ENCODE measurements around the gene BAIAP2.
A peak's percentile ranks its signal among the peaks of the same experiment; 100 is the strongest.

The BAIAP2 gene

DNA sequence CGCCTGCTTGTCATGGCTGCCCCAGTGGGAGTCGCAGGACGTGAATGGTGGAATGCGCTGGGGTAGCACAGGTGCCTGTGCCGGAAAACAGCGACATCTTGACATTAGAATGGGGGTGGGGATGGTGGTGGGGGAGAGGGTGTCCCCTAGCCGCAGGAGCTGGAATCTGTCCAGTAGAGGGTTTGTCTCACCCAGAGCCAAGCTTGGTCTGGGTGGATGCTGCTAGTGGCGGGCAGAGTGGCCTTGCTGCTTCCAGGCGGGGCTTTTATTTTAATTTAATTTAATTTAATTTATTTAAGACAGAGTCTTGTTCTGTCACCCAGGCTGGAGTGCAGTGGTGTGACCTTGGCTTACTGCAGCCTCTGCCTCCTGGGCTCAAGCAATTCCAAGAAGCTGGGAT lies 7.7 kb downstream of the BAIAP2 start:
- TF ChIP-seq CREB1 (IDR thresholded peaks at IDR 0.05; ENCODE audit: low read depth) = no peak

DNA sequence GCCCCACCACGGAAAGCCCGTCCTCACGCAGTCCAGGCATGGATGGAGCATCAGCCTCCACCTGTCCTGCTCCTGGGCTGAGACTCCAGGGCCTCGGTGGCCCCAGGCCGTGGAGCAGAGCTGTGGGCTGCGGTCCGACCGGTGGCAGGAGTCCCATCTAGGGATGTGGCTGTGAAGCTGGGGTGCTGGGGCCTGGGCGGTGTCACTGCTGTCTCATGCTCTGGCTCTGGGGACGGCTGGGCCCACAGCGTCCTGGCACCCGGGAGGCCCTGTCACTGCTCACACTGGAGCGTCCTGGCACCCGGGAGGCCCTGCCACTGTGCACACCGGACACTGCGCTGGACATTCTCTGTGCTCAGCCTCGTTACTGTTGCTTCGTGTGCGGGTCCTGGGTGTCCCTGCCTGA lies 8.4 kb downstream of the BAIAP2 start:
- no peak for TF ChIP-seq FOXM1 (IDR thresholded peaks at IDR 0.05; ENCODE audit: borderline replicate concordance, low read depth)

DNA sequence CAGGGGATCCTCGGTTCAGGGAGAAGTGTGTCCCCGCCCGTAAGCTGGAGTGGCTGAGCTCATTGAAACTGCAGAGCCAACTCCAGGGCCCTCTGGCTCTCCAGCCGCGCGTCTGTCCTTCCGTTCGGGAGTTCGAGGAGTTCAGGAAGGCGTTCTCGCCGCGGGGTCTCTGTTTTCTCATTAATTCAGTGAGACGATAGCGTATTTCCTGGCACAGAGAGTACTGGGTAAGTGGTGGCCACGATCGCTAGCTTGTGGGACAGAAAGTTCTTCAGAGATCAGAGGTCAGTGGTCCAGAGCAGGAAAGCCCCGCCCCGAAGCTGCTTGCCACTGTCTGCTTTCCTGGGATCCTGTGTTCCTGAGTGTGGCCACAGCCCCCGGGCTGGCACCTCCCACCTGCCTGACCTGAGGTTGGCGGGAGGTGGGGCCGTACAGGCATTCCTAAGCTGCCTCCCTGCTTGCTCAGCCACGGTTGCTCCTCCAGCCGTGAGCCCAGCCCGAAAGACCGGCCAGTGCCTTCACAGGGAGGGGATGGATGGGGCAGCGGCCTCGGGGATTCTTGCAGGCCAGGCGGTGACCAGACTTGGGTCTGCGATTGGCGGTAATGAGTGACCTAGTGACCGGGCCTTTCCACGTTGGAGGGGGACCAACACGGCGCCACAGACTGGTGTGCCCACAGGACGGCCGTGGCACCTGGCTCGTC lies 8.9 kb downstream of the BAIAP2 start:
- TF ChIP-seq, protein P1, sequence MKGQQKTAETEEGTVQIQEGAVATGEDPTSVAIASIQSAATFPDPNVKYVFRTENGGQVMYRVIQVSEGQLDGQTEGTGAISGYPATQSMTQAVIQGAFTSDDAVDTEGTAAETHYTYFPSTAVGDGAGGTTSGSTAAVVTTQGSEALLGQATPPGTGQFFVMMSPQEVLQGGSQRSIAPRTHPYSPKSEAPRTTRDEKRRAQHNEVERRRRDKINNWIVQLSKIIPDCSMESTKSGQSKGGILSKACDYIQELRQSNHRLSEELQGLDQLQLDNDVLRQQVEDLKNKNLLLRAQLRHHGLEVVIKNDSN (IDR thresholded peaks at IDR 0.05) = peak; percentile 10; the same call in 1 of the 2 replicates
- peak; percentile 77; the same call in 1 of the 2 replicates for TF ChIP-seq TCF12 (IDR thresholded peaks at IDR 0.05; ENCODE audit: low read depth)
- no peak for TF ChIP-seq TAF1 (IDR thresholded peaks at IDR 0.05; ENCODE audit: low read depth)
- TF ChIP-seq NFIC (IDR thresholded peaks at IDR 0.05) = peak; percentile 10; the same call in 1 of the 2 replicates
- peak; percentile 75 for TF ChIP-seq EP300 (IDR thresholded peaks at IDR 0.05; ENCODE audit: borderline replicate concordance)
- peak; percentile 94 for TF ChIP-seq TEAD4 (IDR thresholded peaks at IDR 0.05)
- TF ChIP-seq YY1 (IDR thresholded peaks at IDR 0.05; ENCODE audit: low read depth) = no peak
- peak; percentile 12; the same call in 1 of the 2 replicates for TF ChIP-seq RAD21 (IDR thresholded peaks at IDR 0.05; ENCODE audit: low read depth)
- TF ChIP-seq, protein P2, sequence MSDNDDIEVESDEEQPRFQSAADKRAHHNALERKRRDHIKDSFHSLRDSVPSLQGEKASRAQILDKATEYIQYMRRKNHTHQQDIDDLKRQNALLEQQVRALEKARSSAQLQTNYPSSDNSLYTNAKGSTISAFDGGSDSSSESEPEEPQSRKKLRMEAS (IDR thresholded peaks at IDR 0.05) = peak; percentile 63
- no peak for TF ChIP-seq EGR1 (IDR thresholded peaks at IDR 0.05)
- TF ChIP-seq, protein P3, sequence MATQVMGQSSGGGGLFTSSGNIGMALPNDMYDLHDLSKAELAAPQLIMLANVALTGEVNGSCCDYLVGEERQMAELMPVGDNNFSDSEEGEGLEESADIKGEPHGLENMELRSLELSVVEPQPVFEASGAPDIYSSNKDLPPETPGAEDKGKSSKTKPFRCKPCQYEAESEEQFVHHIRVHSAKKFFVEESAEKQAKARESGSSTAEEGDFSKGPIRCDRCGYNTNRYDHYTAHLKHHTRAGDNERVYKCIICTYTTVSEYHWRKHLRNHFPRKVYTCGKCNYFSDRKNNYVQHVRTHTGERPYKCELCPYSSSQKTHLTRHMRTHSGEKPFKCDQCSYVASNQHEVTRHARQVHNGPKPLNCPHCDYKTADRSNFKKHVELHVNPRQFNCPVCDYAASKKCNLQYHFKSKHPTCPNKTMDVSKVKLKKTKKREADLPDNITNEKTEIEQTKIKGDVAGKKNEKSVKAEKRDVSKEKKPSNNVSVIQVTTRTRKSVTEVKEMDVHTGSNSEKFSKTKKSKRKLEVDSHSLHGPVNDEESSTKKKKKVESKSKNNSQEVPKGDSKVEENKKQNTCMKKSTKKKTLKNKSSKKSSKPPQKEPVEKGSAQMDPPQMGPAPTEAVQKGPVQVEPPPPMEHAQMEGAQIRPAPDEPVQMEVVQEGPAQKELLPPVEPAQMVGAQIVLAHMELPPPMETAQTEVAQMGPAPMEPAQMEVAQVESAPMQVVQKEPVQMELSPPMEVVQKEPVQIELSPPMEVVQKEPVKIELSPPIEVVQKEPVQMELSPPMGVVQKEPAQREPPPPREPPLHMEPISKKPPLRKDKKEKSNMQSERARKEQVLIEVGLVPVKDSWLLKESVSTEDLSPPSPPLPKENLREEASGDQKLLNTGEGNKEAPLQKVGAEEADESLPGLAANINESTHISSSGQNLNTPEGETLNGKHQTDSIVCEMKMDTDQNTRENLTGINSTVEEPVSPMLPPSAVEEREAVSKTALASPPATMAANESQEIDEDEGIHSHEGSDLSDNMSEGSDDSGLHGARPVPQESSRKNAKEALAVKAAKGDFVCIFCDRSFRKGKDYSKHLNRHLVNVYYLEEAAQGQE (IDR thresholded peaks at IDR 0.05; ENCODE audit: low read depth) = no peak
- TF ChIP-seq FOXM1 (IDR thresholded peaks at IDR 0.05; ENCODE audit: borderline replicate concordance, low read depth) = no peak
- no peak for TF ChIP-seq CREB1 (IDR thresholded peaks at IDR 0.05; ENCODE audit: low read depth)
- TF ChIP-seq CEBPB (IDR thresholded peaks at IDR 0.05) = no peak
- TF ChIP-seq ZBTB7A (IDR thresholded peaks at IDR 0.05; ENCODE audit: low read depth) = no peak

DNA sequence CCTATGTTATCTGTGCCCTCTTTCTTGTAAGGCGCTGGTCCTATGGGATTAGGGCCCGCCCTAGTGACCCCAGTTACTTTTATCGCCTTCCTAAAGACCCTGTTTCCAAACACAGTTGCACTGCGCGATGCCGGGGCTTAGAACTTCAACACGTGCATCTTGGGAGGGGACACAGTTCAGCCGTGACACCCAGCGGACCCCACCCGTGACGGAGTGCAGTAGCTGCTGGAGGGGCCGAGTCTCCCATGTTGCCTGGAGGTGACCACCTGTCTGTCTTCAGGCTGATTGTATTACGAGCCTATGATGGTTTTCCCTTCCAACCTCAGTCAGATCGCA lies 9.4 kb downstream of the BAIAP2 start:
- TF ChIP-seq EGR1 (IDR thresholded peaks at IDR 0.05) (no peak), TAF1 (IDR thresholded peaks at IDR 0.05; ENCODE audit: low read depth) (no peak), TCF12 (IDR thresholded peaks at IDR 0.05; ENCODE audit: low read depth) (no peak), CREB1 (IDR thresholded peaks at IDR 0.05; ENCODE audit: low read depth) (no peak), YY1 (IDR thresholded peaks at IDR 0.05; ENCODE audit: low read depth) (no peak), NFIC (IDR thresholded peaks at IDR 0.05) (no peak), TEAD4 (IDR thresholded peaks at IDR 0.05) (no peak), ZBTB7A (IDR thresholded peaks at IDR 0.05; ENCODE audit: low read depth) (no peak), RAD21 (IDR thresholded peaks at IDR 0.05; ENCODE audit: low read depth) (no peak), CEBPB (IDR thresholded peaks at IDR 0.05) (no peak)
- TF ChIP-seq, protein P2 (IDR thresholded peaks at IDR 0.05) = no peak
- TF ChIP-seq, protein P1 (IDR thresholded peaks at IDR 0.05) = no peak

DNA sequence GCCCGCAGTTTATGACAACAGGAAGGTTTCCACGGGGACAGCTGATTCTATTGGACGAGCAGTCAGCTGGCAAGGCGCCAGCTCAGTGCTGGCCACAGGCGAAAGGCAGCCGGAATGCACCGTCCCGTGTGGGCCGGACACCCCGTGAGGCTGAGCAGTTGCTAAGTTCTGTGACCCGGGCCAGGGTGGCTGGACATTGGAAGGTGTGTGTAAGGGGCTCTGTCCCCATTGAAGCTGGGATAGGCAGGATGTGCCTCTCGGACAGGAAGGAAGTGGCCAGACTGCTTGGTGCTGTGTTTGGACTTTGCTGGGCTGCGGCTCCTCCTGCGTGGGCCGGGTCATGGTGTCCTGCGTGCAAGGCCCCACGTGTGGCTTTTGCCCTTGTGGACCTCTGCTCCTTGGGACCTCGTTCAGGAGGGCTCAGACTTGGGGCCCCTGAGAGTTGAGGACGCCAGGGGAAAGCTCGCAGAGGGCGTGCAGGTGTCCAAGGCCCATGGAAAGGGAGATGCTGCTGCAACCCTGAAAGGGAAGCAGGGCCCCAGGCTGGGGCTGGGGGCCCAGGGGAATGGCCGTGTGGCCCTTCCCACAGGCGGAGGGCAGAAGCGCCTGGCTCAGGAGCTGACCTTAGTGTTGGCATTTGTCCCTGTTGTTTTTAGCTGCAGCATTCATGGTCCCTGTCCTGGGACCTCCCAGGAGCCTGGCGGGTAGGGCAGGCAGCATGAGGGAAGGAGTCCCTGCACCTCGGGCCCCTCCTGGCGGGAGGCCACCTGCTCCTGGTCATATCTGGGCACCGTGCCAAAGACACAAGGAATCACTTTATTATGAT lies 10.0 kb downstream of the BAIAP2 start:
- TF ChIP-seq TCF12 (IDR thresholded peaks at IDR 0.05; ENCODE audit: low read depth) = no peak
- TF ChIP-seq, protein P1 (IDR thresholded peaks at IDR 0.05) = no peak
- no peak for TF ChIP-seq CEBPB (IDR thresholded peaks at IDR 0.05)
- 0 out of 2 replicates have a peak, but pooled peaks have one; percentile 26 for TF ChIP-seq EGR1 (IDR thresholded peaks at IDR 0.05)
- TF ChIP-seq TAF1 (IDR thresholded peaks at IDR 0.05; ENCODE audit: low read depth) = no peak
- no peak for TF ChIP-seq RAD21 (IDR thresholded peaks at IDR 0.05; ENCODE audit: low read depth)
- TF ChIP-seq, protein P2 (IDR thresholded peaks at IDR 0.05) = no peak
- peak; percentile 20; the same call in 1 of the 2 replicates for TF ChIP-seq TEAD4 (IDR thresholded peaks at IDR 0.05)
- TF ChIP-seq CREB1 (IDR thresholded peaks at IDR 0.05; ENCODE audit: low read depth) = no peak
- no peak for TF ChIP-seq FOXM1 (IDR thresholded peaks at IDR 0.05; ENCODE audit: borderline replicate concordance, low read depth)
- peak; percentile 84 for TF ChIP-seq NFIC (IDR thresholded peaks at IDR 0.05)
- TF ChIP-seq YY1 (IDR thresholded peaks at IDR 0.05; ENCODE audit: low read depth) = no peak
- no peak for TF ChIP-seq ZBTB7A (IDR thresholded peaks at IDR 0.05; ENCODE audit: low read depth)
- TF ChIP-seq, protein P3 (IDR thresholded peaks at IDR 0.05; ENCODE audit: low read depth) = no peak
- no peak for TF ChIP-seq EP300 (IDR thresholded peaks at IDR 0.05; ENCODE audit: borderline replicate concordance)

All from Ishikawa (cell line).